ENCODE measurements around the gene TXNRD3.

DNA sequence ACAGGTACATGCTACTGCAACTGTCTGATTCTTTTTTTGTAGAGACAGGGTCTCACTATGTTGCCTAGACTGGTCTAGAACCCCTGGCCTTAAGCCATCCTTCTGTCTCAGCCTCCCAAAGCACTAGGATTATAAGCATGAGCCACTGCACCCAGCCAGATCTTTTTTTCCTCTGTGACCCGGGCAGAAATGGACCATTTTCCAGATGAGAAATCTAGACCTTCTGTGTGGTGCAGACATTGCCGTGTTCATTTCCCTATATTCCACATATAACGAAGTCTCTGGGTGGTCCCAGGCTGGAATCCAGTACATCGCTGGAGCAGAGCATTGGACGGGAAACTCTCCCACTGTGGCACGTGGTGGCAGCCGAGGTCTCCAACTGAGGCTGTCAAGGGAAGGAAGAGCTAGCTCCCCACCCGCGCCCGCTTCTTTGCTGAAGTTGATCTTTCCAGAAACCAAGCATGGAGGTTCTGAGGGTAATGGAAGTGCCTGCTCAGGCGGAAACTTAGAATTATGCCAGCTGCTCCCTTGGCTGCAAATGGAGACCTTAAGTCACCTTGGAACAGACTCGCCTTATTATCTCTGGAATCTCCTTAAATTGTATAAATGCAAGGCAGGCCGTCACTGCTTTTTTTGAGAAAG, 23.1 kb upstream of the TXNRD3 start:
- TF ChIP-seq, protein P1, sequence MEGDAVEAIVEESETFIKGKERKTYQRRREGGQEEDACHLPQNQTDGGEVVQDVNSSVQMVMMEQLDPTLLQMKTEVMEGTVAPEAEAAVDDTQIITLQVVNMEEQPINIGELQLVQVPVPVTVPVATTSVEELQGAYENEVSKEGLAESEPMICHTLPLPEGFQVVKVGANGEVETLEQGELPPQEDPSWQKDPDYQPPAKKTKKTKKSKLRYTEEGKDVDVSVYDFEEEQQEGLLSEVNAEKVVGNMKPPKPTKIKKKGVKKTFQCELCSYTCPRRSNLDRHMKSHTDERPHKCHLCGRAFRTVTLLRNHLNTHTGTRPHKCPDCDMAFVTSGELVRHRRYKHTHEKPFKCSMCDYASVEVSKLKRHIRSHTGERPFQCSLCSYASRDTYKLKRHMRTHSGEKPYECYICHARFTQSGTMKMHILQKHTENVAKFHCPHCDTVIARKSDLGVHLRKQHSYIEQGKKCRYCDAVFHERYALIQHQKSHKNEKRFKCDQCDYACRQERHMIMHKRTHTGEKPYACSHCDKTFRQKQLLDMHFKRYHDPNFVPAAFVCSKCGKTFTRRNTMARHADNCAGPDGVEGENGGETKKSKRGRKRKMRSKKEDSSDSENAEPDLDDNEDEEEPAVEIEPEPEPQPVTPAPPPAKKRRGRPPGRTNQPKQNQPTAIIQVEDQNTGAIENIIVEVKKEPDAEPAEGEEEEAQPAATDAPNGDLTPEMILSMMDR (IDR thresholded peaks at IDR 0.05): no peak
- TF ChIP-seq EP300 (IDR thresholded peaks at IDR 0.05; ENCODE audit: borderline replicate concordance in 1 of 2, low read depth in 1 of 2, low read length in 1 of 2): no peak
- TF ChIP-seq, protein P2, sequence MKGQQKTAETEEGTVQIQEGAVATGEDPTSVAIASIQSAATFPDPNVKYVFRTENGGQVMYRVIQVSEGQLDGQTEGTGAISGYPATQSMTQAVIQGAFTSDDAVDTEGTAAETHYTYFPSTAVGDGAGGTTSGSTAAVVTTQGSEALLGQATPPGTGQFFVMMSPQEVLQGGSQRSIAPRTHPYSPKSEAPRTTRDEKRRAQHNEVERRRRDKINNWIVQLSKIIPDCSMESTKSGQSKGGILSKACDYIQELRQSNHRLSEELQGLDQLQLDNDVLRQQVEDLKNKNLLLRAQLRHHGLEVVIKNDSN (IDR thresholded peaks at IDR 0.05; ENCODE audit: borderline replicate concordance, low read depth): no peak
- TF ChIP-seq RXRA (IDR thresholded peaks at IDR 0.05; ENCODE audit: borderline replicate concordance, low read depth): no peak
- TF ChIP-seq, protein P3, sequence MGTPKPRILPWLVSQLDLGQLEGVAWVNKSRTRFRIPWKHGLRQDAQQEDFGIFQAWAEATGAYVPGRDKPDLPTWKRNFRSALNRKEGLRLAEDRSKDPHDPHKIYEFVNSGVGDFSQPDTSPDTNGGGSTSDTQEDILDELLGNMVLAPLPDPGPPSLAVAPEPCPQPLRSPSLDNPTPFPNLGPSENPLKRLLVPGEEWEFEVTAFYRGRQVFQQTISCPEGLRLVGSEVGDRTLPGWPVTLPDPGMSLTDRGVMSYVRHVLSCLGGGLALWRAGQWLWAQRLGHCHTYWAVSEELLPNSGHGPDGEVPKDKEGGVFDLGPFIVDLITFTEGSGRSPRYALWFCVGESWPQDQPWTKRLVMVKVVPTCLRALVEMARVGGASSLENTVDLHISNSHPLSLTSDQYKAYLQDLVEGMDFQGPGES (IDR thresholded peaks at IDR 0.05; ENCODE audit: low read depth, low read length): no peak
- no peak for TF ChIP-seq FOXJ3 (CRISPR knock-in tag; IDR thresholded peaks at IDR 0.05)
- TF ChIP-seq, protein P4, sequence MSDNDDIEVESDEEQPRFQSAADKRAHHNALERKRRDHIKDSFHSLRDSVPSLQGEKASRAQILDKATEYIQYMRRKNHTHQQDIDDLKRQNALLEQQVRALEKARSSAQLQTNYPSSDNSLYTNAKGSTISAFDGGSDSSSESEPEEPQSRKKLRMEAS (IDR thresholded peaks at IDR 0.05; ENCODE audit: low read depth): no peak
- no peak for TF ChIP-seq SIN3A (IDR thresholded peaks at IDR 0.05; ENCODE audit: borderline replicate concordance, low read depth, low read length)
- TF ChIP-seq TEAD4 (IDR thresholded peaks at IDR 0.05; ENCODE audit: borderline replicate concordance, insufficient read depth): no peak
